IgD-negative memory B cell (primary cell): ENCODE data around the gene C15orf61. TPM values are rescaled to one million over a fixed set of nuclear protein-coding genes. Genes with fewer than 3 reads are reported as not detected.

Experiments used
- H3K27ac Mint-ChIP-seq, 3 donors: one replicate each; pipeline ENCODE4 v1.8.0; 2020 to 2022; ENCODE audit warnings: mild to moderate bottlenecking in 3 of 3, mixed read lengths in 3 of 3, moderate library complexity in 1 of 3
- H3K27me3 Mint-ChIP-seq: one replicate; pipeline ENCODE4 v1.8.0; 2021; ENCODE audit warnings: mixed read lengths
- H3K36me3 Mint-ChIP-seq: one replicate; pipeline ENCODE4 v1.8.0; 2020; ENCODE audit warnings: mild to moderate bottlenecking, mixed read lengths
- H3K4me1 Mint-ChIP-seq, 3 donors: one replicate each; pipeline ENCODE4 v1.8.0; 2020 to 2022; ENCODE audit warnings: mixed read lengths in 3 of 3, mild to moderate bottlenecking in 1 of 3
- H3K4me3 Mint-ChIP-seq, 4 donors: one replicate each; pipeline ENCODE4 v1.8.0; 2020 to 2022; ENCODE audit warnings: mild to moderate bottlenecking in 4 of 4, mixed read lengths in 4 of 4, moderate library complexity in 3 of 4
- H3K9me3 Mint-ChIP-seq, 3 donors: one replicate each; pipeline ENCODE4 v1.8.0; 2020 to 2021; ENCODE audit warnings: mixed read lengths in 3 of 3, mild to moderate bottlenecking in 1 of 3
- polyA plus RNA-seq: library from polyadenylated mRNA; unstranded; fragments of 300-500 nt; fragmentation: Illumina TruSeq; gene quantifications from one replicate; pipeline ENCODE4 v1.2.3, GENCODE V29; 2021

C15orf61 gene
- polyA plus RNA-seq = 4.3 TPM

GRCh38 chr15:67521029-67521782, at the start of gene C15orf61:
TSS of gene C15orf61 (plus strand) at chr15:67521131. CDS start at chr15:67521249, 118 bp downstream.
- no peaks in the 10 kb centered on the region for H3K27me3 Mint-ChIP-seq

GRCh38 chr15:67472957-67473356, 48.0 kb upstream of the C15orf61 start:
- Mint-ChIP-seq H3K27ac (no peak overlapping the region), H3K4me3 (no peak overlapping the region), H3K27me3 (no peaks in the 10 kb centered on the region), H3K9me3 (no peaks in the 10 kb centered on the region), H3K4me1 (peaks cover 0 to 1% (median 0%) of the 10 kb centered on the region in 3 donors), H3K36me3 (peaks cover 8% of the 10 kb centered on the region)

More at GRCh38 chr15:67521029-67521782, at the start of gene C15orf61:
- Mint-ChIP-seq H3K27ac (peak within 1 kb of the TSS; percentile 95 to 98 (median 97)), H3K4me3 (peak within 1 kb of the TSS; percentile 95 to 96 (median 96)), H3K4me1 (peaks cover 12 to 24% (median 14%) of the 10 kb centered on the region in 3 donors), H3K9me3 (no peaks in the 10 kb centered on the region), H3K36me3 (peaks cover 18% of the 10 kb centered on the region)

GRCh38 chr15:67474405-67475110, 46.4 kb upstream of the C15orf61 start:
- H3K27ac Mint-ChIP-seq = no peak overlapping the region
- H3K36me3 Mint-ChIP-seq = peaks cover 5% of the 10 kb centered on the region
- peaks cover 3% of the 10 kb centered on the region for H3K27me3 Mint-ChIP-seq
- no peaks in the 10 kb centered on the region for H3K9me3 Mint-ChIP-seq
- H3K4me1 Mint-ChIP-seq = peaks cover 0 to 1% (median 0%) of the 10 kb centered on the region in 3 donors
- no peak overlapping the region for H3K4me3 Mint-ChIP-seq

- H3K27me3 Mint-ChIP-seq = peaks cover 5% of the 10 kb centered on the region
- peaks cover 10% of the 10 kb centered on the region for H3K36me3 Mint-ChIP-seq
- peaks cover 0 to 2% (median 0%) of the 10 kb centered on the region in 3 donors for H3K9me3 Mint-ChIP-seq
- peaks cover 0 to 1% (median 0%) of the 10 kb centered on the region in 3 donors for H3K4me1 Mint-ChIP-seq
- H3K4me3 Mint-ChIP-seq = no peak overlapping the region
- H3K27ac Mint-ChIP-seq = no peak overlapping the region
Measured at GRCh38 chr15:67479781-67480505, 41.0 kb upstream of the C15orf61 start.

- no peak overlapping the region for H3K27ac Mint-ChIP-seq
- peaks cover 13% of the 10 kb centered on the region for H3K36me3 Mint-ChIP-seq
- H3K4me1 Mint-ChIP-seq = peaks cover 0 to 1% (median 0%) of the 10 kb centered on the region in 3 donors
- H3K9me3 Mint-ChIP-seq = peaks cover 0 to 5% (median 3%) of the 10 kb centered on the region in 3 donors
- peaks cover 5% of the 10 kb centered on the region for H3K27me3 Mint-ChIP-seq
- no peak overlapping the region for H3K4me3 Mint-ChIP-seq
Measured at GRCh38 chr15:67480741-67481140, 40.2 kb upstream of the C15orf61 start.

GRCh38 chr15:67481680-67482079, 39.3 kb upstream of the C15orf61 start:
- Mint-ChIP-seq H3K4me1 (peaks cover 0 to 1% (median 0%) of the 10 kb centered on the region in 3 donors), H3K27me3 (peaks cover 5% of the 10 kb centered on the region), H3K4me3 (no peak overlapping the region), H3K36me3 (peaks cover 13% of the 10 kb centered on the region), H3K27ac (no peak overlapping the region), H3K9me3 (peaks cover 0 to 5% (median 3%) of the 10 kb centered on the region in 3 donors)

GRCh38 chr15:67495585-67495984, 25.3 kb upstream of the C15orf61 start:
- Mint-ChIP-seq H3K36me3 (peaks cover 9% of the 10 kb centered on the region), H3K27ac (no peak overlapping the region), H3K4me3 (no peak overlapping the region), H3K9me3 (no peaks in the 10 kb centered on the region), H3K27me3 (peaks cover 6% of the 10 kb centered on the region), H3K4me1 (peaks cover 0 to 2% (median 0%) of the 10 kb centered on the region in 3 donors)

GRCh38 chr15:67501177-67501835, 19.6 kb upstream of the C15orf61 start:
- Mint-ChIP-seq H3K9me3 (no peaks in the 10 kb centered on the region), H3K36me3 (peaks cover 5% of the 10 kb centered on the region), H3K27me3 (no peaks in the 10 kb centered on the region), H3K27ac (no peak overlapping the region), H3K4me3 (no peak overlapping the region), H3K4me1 (peaks cover 9 to 20% (median 10%) of the 10 kb centered on the region in 3 donors)

- Mint-ChIP-seq H3K27ac (peak overlapping the region in 1 of 3 donors; percentile 6), H3K27me3 (no peaks in the 10 kb centered on the region), H3K4me3 (peak overlapping the region in 2 of 4 donors; percentile 17 to 35), H3K4me1 (peaks cover 13 to 25% (median 14%) of the 10 kb centered on the region in 3 donors), H3K36me3 (peaks cover 5% of the 10 kb centered on the region), H3K9me3 (no peaks in the 10 kb centered on the region)
Measured at GRCh38 chr15:67501836-67502461, 19.0 kb upstream of the C15orf61 start.

GRCh38 chr15:67504056-67504455, 16.9 kb upstream of the C15orf61 start:
- Mint-ChIP-seq H3K4me3 (no peak overlapping the region), H3K27me3 (no peaks in the 10 kb centered on the region), H3K27ac (no peak overlapping the region), H3K36me3 (peaks cover 10% of the 10 kb centered on the region), H3K4me1 (peaks cover 15 to 25% (median 16%) of the 10 kb centered on the region in 3 donors), H3K9me3 (no peaks in the 10 kb centered on the region)

- no peaks in the 10 kb centered on the region for H3K27me3 Mint-ChIP-seq
- H3K4me3 Mint-ChIP-seq = no peak overlapping the region
- no peak overlapping the region for H3K27ac Mint-ChIP-seq
- H3K9me3 Mint-ChIP-seq = no peaks in the 10 kb centered on the region
- H3K36me3 Mint-ChIP-seq = peaks cover 8% of the 10 kb centered on the region
- peaks cover 15 to 25% (median 16%) of the 10 kb centered on the region in 3 donors for H3K4me1 Mint-ChIP-seq
Measured at GRCh38 chr15:67504796-67505195, 16.1 kb upstream of the C15orf61 start.

GRCh38 chr15:67505675-67506572, 15.0 kb upstream of the C15orf61 start:
- no peaks in the 10 kb centered on the region for H3K27me3 Mint-ChIP-seq
- H3K27ac Mint-ChIP-seq = no peak overlapping the region
- H3K4me1 Mint-ChIP-seq = peaks cover 15 to 25% (median 17%) of the 10 kb centered on the region in 3 donors
- no peaks in the 10 kb centered on the region for H3K9me3 Mint-ChIP-seq
- peak overlapping the region in 2 of 4 donors; percentile 30 to 76 for H3K4me3 Mint-ChIP-seq
- H3K36me3 Mint-ChIP-seq = peaks cover 11% of the 10 kb centered on the region
